Measurements from ENCODE around the gene PCNX1.

PCNX1 gene

DNA sequence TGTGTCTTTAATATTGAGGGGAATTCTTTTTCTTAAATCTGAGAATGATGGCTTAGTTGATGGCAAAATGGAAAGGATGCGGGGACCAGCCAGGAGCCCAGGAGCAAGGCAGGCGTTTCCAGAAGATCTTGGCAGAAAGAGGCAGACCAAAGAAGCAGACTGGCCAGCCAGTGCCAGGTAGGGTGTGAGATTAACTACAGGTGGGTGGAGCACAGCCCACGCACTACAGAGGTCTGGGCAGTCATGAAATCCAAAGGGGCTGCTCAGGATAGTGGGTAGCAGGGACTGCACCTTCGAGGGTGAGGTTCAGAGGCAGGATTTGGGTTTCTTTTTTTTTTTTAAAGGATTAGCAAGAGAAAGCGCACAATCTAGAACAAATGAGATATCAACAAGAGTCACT is 17.7 kb upstream of the PCNX1 start:
- DNase-seq = no peak

DNA sequence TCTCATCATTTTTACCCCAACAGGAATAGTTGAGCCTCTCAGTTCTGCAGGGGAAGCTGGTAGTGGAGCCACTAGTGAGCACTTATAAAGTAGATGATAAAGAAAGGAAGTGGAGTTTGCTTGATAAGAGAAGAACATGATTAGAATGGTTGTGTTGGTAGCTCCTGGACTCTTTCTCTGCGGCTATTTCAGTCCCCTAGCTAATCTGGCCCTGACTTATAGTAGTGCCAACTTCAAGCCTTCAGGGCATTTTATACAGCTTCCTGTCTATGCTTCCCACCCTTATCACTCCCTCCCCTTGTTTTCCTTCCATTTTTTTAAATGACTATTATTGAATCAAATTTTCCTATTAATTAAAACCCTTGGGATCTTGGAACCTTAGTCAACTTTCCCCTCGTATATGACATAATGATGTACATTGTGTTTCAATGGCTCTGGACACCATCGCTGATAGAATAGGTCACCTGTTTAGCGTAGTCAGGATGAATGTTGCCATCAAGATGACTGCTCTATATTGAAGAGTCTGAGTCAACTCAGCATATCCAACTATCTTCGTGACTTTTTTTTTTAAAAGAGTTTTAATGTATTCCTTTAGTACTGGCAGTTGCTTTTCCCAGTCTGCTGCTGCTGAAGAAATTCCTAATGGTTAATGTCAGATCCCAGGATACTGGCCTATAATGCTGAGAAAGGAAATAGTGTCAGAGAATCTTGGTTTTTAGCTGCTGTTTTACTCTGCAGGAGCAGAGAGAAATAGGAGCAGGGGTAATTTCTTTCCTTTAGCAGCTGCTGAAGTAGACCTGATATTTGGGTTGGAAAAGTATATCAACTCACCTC is 16.2 kb upstream of the PCNX1 start:
- DNase-seq = no peak

DNA sequence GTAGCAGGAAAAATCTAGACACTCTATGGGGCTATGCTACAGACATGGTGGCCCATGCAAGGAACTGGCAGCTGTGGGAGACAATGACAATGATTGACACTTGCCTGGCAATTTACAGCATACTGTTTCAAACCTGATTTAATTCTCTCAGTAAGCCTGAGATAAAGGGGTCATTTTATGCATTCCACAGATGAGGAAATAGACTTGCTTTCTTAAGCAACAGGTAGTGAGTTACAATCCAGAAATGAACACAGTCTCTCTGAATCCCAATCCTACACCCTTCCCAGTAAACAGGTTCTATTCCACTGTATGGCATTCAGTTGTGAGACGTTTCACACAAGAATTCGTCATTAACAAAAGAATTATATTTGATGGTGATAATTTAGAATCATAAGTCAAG is 15.5 kb upstream of the PCNX1 start:
- DNase-seq = no peak

DNA sequence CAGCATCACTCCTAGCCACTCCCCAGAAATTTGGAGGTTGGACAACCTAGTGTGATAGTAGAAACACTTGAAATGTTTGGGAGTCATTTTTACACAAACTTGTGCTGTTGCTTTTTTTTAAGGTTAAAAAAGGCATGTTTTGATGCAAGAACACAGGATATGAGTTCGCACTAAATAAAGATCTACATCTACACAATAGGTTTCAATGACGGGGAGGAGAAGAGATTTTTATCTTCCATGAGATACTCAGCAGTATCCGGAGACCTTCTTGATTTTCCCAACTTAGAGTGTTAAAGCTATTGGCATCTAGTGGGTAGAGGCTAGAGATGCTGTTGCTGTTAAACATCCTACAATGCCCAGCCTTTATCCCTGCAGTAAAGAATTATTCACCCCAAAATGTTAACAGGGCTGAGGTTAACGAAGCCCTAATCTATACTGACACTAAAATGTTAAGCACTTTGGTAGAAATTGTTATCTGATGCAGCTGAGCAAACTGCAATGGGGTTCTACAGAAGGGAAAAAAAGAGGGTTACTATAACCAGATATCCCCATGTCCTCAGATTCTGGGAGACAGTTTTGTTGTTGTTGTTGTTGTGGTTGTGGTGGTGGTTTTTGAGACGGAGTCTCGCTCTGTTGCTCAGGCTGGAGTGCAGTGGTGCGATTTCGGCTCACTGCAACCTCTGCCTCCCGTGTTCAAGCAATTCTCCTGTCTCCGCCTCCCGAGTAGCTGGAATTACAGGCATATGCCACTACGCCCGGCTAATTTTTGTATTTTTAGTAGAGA is 14.0 kb upstream of the PCNX1 start:
- DNase-seq = no peak

DNA sequence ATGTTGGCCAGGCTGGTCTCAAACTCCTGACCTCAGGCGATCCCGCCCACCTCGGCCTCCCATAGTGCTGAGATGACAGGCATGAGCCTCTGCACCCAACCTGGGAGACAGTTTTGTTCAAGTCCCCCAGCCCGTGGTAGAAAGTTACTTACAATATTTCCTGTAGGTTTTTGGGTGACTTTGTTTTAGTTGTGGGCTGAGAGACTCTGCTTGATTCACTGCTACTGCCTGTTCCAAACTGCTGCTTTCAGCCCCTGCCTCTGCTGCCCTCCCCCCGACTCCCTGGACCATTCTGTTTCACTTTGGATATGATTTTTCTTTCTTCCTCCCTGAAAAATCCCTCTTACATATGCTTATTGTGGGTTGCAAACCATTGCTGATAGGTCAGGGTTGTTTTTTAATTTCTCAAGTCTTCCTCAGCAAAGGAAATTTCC is 13.4 kb upstream of the PCNX1 start:
- DNase-seq = no peak

DNA sequence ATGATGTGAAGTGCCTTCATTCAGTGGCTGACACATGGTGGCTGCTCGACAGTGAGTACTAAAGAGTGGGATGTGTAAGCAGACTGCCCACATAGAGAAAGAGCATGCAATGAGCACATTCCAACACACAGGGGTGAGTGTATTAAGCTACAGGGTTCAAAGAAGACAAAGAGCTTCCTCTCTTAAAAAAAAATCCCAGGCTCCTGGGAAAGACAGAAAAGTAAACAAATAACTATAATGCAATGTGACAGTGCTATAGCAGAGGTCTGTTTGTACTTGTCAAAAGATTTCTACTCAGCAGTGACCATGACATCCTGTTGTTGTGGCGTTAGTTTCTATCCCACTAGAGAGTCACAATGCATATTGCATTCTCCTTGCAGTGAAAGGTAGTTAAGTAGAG is 12.4 kb upstream of the PCNX1 start:
- no peak for DNase-seq

DNA sequence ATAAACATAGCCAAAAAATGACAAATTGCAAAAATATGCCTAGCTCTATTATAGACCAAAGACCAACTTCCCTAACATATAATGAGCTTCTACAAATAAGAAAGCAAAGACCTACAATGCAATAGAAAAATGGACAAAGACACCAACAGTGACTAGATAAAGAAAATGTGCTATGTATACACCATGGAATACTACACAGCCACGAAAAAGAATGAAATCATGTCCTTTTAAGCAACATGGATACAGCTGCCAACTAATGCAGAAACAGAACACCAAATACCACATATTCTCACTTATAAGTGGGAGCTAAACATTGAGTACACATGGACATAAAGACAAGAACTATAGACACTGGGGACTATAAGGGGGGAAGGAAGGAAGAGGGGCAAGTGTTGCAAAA is 10.9 kb upstream of the PCNX1 start:
- no peak for DNase-seq

DNA sequence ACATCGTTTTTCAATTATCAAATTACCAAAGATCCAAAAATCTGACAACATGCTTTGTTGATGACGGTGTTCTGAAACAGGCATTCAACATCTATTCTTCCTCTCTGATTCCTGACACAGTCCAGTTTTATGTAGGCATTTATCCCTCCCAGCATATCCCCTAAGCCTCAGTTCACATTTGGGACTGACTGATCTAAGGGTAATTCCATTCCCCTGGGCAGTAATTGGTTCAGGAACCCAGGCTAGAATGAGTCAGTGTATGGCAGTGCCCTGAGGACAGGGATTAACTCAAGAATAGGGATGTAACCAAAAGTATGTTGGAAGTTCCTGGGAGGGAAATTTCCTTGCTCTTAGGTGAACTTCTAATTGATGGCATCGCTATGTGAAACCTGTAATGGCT is 10.3 kb upstream of the PCNX1 start:
- no peak for DNase-seq

DNA sequence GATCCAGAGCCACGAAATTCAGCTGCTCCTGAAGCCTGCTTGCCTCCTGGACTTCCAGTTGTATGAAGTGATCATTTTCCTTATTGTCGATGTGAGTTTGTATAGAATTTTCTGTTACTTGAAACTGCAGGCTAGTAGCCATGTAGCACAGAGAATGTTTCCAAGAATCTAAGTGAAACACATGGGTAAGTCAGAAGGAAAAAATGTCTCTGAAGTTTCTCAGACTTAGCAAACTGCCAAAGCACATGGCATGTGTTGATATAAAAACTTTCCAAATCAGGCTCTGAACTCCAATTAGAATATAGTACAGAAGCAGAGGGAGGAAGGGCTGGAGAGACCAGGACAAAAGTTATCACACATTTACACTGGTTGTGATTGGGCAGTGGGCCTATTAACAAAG is 9.8 kb upstream of the PCNX1 start:
- no peak for DNase-seq

DNA sequence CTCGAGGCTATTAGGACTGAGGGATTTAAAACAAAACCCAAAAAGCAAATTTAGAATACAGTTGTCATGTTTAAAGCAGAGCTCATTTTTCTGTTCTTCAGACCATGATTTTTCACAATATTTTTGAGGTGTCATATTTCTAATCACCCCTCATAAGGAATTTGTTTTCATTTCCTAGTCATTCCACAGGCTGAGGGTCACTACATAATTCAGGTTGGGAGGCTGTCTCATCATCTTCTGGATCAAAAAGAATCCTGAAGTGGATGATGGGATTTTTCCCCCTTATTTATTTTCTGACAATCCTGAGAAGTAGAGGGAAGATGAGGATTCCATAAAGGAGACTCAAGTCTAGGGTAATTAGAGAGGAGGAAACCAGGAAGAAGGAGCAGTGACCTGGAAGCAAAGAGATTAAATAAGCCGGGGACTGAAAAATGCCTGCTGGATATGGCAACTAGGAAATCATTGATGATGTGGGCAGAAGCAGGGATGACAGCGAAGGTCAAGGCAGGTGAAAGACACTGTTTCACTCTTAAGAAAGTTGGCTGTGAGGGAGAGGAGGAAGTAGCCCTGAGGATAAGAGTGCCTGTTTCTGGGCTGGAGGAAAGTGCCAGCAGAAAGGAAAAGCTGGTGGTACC is 9.0 kb upstream of the PCNX1 start:
- DNase-seq = no peak

DNA sequence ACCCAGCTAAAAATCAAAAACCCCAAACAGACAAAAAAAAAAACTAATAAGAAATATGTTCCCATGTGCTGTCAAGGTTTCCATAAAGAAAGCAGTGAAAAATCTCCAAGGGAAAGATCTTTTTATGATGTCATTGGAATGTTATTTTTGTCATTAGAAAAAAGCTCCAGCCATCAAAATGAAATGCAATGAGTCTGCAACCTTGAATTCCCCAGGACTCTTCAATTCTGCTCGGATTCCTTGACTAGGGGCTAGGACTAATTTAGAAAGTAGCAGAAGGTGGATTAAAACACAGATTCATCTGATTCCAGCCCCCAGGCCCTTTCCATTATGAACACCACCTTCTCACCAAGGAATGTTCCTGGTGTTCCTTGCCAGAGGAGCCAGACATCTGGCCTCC is 6.0 kb upstream of the PCNX1 start:
- no peak for DNase-seq

DNA sequence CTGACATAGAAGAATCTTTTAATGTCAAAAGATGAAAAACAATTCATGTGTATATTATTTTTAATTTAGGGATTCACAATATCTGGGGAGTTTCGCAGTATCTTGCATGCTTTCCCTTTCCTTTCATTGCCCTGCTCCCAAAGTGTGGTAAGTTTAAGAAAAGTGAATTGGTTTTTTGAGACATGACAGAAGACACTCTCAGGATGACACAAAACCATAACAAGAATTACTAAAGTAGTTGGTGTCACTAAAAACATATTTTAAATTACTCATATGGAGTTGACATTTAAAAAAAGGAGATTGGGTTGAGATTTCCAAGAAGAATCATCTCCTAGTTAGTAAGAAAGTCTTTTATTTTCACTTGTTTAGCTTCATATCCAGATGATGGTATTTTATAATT is 5.1 kb upstream of the PCNX1 start:
- DNase-seq = no peak

DNA sequence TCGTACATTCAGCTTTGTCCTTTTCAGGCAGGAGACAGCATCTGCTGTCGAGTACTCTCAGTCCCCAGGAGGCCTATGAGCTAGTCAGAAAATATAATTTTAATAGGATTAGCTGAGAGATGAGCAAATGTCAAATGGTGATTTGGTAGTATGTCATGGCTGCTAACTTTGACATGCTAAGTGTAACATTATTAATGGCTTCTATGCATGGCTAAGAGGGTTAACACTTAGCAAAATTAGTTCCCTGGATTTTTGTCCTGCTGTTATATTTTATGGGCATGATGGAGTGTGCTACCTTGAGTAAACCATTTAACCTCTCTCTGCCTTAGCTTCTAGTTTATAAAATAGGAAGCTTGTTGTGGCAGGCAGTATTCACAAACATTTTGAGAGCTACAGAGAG is 2.9 kb upstream of the PCNX1 start:
- DNase-seq = no peak

DNA sequence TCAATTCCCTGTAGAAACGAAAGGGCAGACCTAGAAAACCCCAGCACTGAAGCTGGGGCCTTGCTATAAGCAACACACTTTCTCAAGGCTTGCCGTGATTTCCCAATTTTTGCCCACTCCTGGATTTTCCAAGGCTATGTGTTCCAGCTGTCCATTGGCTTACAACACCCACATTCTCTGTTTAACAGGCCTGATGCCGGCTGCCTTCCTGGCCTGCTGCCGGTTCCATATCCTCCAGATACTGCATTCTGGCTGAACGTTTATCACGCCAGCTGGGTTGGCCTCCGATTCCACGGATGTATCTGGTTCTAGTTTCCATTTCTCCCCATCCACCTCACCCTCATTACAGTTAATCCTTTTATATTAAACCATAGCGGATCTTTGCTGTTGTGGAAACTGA is 2.0 kb upstream of the PCNX1 start:
- no peak for DNase-seq

DNA sequence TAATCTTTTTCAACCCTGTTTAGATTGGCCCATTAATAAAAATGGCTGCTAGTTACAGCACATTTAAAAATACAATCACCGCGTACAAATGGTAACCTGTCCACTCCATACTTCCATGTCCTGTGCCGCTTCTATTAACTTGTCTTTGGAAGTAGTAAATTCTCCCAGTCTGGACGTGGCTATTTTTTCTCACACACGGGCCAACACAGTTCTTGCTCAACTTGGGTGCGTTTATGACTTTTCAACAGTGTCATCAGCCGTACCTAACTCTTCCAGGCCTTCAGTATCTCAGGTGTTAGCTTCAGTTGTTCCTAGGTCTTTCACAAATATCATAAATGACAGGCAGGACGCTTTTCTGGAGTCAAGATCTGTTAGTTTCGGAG is 475 bp upstream of the PCNX1 start:
- no peak for DNase-seq

DNA sequence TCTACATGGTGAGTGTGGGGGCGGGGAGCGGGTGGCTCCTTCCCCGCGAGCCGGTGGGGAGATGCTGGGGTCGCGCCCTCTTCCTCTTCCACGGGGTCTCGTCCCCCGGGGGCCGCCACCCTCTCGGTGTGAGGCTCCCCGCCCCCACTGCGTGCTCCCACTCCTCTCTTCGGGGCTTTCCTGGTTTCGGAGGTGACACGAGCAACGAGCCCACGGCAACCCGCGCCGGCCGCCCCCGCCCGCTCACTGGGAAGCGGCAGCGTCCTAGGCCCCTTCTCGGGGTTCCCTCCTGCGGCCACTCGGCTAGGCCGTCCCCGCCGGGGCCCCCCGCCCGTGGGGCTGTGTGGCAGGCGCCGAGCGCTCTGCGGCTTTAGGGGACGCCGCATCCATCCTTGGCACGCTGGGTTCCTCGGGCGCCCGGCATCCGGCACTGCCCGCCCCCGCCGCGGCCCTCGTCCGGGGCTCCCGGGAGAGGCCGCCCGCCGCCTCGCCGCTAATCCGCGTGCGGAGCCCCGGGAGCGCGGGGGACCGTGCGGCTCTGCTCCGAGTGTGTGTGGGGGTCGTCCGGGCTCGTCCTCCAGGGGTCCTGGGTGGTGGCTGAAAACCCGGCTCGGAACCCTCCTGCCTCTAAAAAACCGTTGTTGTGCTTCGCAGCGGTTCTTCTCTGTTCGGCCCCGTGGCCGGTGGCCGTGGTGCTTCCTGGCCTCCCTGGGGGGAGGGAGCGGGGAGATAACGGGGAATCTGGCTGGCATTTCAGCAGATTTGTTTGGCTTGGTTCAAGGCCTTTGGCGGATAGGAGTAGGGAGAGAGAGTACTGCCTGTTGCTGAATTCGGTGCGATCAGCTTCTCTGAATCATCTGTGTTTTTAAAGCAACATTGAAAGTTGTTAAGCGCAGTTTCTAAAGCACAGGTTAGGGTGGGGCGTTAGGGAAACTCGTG is 1.0 kb downstream of the PCNX1 start:
- DNase-seq = no peak

DNA sequence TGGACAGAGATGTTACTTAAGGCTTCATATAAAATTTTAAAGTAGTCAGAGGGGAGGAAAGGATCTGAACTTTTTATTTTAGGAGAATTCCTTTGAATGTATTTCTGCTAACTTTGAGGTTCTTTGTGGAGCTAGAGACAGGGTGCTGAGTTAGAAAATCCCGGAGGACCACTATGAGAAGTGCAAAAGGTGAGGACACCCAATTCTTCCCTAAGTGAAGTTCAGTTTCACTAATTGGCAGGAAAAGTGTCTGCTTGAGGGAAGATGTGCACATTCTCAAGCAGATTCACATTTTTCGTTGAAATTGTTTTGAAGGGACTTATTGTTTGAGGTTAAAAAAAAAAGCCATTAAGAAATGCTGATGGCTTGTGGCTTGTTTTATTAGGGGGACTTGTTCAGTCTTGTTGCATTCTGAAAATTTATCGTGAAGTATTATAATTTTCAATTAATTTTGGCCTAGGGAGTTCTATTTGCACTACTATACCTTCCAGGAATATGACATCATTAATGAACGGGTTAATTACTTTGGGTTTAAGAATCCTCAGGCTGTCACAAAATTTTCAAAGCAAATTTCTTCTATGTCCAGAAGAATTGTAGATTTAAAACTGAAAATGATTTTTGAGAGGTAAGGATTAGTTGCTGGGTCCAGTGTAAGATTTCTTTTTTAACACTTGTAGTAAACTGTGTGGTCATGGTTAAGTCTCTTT is 1.8 kb downstream of the PCNX1 start:
- no peak for DNase-seq

DNA sequence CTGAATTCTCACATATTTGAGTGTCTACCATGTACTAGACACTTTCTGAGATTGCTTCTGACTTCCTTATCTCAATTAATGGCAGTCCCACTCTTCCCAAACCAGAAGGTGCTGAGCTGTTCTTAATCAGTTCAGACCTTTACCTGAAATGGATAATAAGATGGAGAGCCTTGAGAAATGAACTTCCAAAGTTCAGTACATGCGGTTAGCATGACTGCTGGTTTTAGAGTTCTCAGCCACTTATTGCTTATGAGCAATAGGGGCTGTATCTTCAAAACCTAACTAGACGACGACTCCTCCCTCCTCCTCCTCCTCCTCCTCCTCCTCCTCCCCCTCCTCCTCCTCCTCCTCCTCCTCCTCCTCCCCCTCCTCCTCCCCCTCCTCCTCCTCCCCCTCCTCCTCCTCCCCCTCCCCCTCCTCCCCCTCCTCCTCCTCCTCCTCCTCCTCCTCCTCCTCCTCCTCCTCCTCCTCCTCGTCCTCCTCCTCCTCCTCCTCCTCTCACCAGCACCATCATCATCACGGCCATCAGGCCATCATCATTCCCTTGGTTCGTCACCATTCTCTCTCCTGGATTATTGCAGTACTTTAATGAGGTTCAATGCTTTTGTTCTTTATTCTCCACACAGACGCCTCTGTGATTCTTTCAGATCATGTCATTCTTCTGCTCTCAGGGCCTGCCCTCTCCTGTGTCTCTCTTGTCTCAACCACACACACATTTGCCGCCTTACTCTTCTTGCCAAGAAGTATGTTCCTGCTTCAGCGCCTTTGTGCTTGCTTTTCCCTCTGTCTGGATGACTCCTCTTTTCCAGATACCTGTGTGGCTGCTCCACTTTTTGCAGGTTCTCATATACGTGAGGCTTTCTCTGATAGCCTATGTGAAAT is 2.7 kb downstream of the PCNX1 start:
- no peak for DNase-seq

DNA sequence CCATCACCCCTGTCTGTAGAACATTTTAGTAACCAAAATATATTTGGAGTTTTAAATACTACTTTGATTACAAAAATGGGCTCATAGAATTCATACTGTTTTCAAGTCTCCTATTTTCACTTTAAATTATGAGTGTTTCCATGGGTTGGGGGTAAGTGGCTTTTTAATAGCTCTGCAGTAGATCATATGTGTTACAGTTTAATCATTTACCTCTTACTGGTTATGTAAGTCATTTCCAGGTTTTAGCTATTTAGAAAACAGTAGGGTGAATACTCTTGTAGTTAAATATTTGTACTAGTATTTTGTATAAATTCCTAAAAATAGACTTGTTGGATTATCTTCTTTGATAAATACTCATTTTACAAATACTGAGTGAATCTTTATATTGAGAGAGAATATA is 8.2 kb downstream of the PCNX1 start:
- no peak for DNase-seq

DNA sequence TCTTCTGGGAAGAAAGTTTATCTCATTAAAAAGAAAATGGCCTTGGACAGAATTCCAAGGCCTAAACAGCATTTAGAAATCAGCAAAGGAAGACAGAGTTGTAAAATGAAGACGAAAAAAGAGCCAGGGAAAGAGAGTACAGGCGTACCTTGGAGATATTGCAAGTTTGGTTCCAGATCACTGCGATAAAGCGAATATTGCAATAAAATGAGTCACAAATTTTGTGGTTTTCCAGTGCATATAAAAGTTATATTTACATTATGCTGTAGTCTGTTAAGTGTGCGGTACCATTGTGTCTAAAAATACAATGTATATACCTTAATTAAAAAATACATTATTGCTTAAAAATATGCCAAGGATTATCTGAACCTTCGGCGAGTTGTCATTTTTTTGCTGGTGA is 9.0 kb downstream of the PCNX1 start:
- DNase-seq = no peak

DNA sequence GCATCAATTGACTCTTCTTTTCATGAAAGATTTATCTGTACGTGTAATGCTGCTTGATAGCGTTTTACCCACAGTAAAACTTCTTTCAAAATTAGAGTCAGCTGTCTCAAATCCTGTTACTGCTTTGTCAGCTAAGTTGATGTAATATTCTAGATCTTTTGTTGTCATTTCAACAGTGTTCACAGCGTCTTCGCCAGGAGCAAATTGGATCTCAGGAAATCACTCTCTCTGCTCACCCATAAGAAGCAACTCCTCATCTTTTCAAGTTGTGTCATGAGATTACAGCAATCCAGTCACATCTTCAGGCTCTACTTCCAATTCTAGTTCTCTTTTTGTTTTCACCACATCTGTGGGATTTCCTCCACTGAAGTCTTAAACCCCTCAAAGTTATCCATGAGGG is 9.5 kb downstream of the PCNX1 start:
- no peak for DNase-seq
